Left colon (tissue), 2 donors: ENCODE data around the gene NUTM2B. TPM values are rescaled to one million over a fixed set of nuclear protein-coding genes. Genes with fewer than 3 reads are reported as not detected.
"Not testable (repeated sequence)": the region's sequence is repeated elsewhere in the genome, so short reads cannot be mapped to it uniquely, and the experiment has no call there.

ENCODE experiments used
- ATAC-seq: fragments of 200-7000 bp; cut with Tn5 transposase; one replicate; pipeline ENCODE4 v1.9.1; 2020; ENCODE audit warnings: mild to moderate bottlenecking, moderate library complexity
- DNase-seq, 2 donors: peaks; one replicate each; pipeline ENCODE4 v3.0.0-alpha.2; 2020
- intact Hi-C, 2 donors: fragments of 100-400 bp; cut with DNase I in 1 of 2; cut with micrococcal nuclease in 1 of 2; formaldehyde crosslinking; loops; one replicate each; pipeline versions ENCODE4 v1.11.2 to v1.14.0; 2022; cut with DNase I, micrococcal nuclease
- total RNA-seq, 2 donors: library from RNA; stranded (reverse); fragmentation: NEBNext Ultra II Directional; extraction: Animal tissue kit (Norgen Biotek cat#: 25700); gene quantifications; one replicate each; pipeline ENCODE4 v1.2.1, GENCODE V29; 2021
- donor health status: DM: no; HTN: no; CAD: no.
- donor health status: DM: yes; HTN: yes; CAD: no.

The NUTM2B gene
- total RNA-seq, 2 donors from 2014 or later: 1.3 to 1.5 TPM

DNA sequence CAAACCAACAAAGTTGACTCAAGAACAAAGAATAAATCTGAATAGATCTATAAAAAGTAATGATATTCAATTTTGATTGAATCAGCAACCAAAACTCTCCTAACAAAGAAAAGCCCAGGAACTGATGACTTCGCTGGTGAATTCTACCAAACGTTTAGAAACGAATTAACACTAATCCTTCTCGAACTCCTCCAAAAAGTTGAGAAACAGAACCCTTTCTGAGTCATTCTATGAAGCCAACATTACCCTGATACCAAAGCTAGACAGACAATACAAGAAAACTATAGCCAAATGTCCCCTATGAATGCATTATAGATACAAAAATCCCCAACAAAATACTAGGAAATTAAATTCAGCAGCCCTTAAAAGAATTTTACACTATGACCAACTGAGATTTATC lies 17.0 kb downstream of the NUTM2B start:
- ATAC-seq, DNase-seq, intact Hi-C loops: not testable (repeated sequence)

DNA sequence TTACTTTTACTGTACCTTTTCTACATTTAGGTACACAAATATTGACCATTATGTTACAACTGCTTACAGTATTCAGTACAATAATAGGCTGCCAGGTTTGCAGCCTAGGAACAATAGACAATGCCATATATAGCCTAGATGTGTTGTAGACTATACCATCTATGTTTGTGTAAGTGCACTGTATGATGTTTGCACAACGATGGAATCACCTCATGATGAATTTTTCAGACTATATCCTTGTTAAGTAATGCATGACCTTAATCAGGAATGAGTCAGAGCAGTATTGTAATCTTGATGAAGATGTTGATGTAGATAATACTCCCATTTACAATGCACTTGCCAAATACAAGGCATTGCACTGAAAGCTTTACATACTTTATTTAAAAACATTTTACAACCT lies 23.6 kb downstream of the NUTM2B start:
- ATAC-seq: peak; percentile 96
- intact Hi-C loops, DNase-seq: not testable (repeated sequence)

DNA sequence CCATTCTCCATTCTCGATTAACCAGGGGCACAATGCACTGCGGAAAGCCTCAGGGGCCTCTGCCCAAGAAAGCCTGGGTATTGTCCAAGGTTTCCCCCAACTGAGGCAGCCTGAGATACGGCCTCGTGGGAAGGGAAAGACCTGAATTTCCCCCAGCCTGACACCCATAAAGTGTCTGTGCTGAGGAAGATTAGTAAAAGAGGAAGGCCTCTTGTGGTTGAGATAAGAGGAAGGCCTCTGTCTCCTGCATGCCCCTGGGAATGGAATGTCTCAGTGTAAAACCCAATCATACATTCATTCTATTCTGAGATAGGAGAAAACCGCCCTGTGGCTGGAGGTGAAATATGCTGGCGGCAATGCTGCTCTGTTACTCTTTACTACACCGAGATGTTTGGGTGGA lies 41.8 kb downstream of the NUTM2B start:
- DNase-seq, ATAC-seq, intact Hi-C loops: not testable (repeated sequence)

DNA sequence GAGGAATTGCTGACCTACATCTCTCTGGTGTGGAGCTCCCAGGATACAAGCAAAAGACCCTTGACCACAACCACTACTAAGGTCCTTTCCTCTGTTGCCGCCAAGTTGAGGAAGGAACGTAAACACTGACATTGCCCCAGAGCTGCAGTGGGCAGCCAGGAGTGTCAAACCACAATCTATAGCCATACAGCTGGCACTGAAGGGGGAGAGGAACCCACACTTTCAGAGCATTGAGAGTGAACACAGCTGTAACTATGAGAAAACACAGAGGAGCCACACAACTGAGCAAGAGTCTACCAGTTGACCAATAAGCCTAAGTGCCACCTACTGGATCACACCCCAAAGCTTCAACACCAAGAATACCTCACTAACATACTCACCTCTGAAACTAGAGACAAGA lies 45.5 kb downstream of the NUTM2B start:
- ATAC-seq, DNase-seq, intact Hi-C loops: not testable (repeated sequence)

DNA sequence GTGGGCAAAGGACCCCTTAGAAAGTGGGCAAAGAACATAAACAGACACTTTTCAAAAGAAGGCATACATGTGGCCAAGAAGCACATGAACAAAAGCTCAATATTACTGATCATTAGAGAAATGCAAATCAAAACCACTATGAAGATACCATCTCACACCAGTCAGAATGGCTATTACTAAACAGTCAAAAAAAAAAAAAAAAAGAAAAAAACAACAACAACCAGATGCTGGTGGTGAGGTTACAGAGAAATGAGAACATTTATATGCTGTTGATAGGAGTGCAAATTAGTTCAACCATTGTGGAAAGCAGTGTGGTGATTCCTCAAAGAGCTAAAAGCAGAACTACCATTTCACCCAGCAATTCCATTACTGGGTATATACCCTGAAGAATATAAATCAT lies 50.6 kb downstream of the NUTM2B start:
- intact Hi-C loops, ATAC-seq, DNase-seq: not testable (repeated sequence)

DNA sequence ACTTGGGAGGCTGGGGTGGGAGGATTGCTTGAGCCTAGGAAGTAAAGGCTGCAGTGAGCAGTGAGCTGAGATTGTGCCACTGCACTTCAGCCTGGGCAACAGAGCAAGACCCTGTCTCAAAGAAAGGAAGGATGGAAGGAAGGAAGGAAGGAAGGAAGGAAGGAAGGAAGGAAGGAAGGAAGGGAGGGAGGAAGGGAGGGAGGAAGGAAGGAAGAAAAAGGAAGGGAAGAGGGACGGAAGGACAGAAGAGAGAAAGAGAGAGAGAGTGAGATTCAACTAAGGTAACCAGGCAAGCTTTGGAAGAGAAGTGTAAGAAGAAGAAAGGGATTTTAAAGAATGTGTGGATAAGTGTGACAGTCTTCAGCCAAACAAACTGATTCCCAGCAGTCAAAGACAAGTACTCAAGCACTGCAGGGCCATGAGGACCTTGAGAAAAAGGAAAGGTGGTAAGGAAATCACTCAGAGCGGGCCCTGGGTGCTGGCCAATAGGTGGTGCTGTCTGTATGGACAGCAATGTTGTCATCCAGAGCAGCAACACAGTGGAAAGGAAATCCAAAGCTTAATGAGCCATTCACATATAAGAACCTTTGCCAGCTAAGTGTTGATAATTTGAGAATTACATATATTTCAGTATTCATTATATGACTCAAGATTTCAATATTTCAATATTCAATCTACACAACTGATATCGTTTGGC lies 55.4 kb downstream of the NUTM2B start:
- DNase-seq: peak in 1 of 2 donors; percentile 31
- peak; percentile 71 for ATAC-seq
- intact Hi-C loops: not testable (repeated sequence)

Other genes with a start within 250 kb of the NUTM2B start
- gene EIF5AL1, start 190.7 kb upstream of the NUTM2B start, total RNA-seq: under 1 TPM; 0.09 to 0.53 TPM
- 1 to 10 TPM; 1.6 to 3.5 TPM for gene SFTPA2, start 142.8 kb upstream of the NUTM2B start, total RNA-seq
- gene SFTPA1, start 92.3 kb upstream of the NUTM2B start, total RNA-seq: not detected
- gene NUTM2E, start 123.5 kb downstream of the NUTM2B start, total RNA-seq: under 1 TPM in 1 of 2 donors, not detected in 1; 0.45 TPM
- gene SFTPD, start 245.9 kb downstream of the NUTM2B start, total RNA-seq: not detected